ENCODE data around the gene RIMS3. TPM values are rescaled to one million over a fixed set of nuclear protein-coding genes. Genes with fewer than 3 reads are reported as not detected.
A peak's percentile ranks its signal among the peaks of the same experiment; 100 is the strongest.

Gene RIMS3
- total RNA-seq, 1 donor from 2014 or later, result 17.2 TPM

DNA sequence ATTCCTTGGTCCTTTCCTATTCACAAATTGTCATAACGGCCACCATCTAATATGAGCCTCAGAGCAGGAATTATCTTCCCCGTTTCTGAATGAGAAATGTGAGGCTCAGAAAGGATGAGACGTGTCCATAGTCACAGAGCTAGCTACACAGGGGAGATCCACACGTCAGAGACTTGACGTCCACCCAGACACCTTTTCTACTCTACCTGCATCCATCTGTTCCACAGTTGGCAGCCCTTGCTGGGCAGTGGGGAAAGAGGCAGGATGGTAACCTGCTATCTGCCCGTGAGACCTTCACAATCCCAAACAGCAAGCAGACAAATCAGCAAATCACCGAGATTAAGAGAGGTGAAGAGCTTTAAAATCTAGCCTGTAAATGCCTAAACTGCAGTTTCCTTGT, 8.4 kb downstream of the RIMS3 start:
- H3K27ac ChIP-seq, result no peak overlapping the region
- H3K9me3 Mint-ChIP-seq, result no peaks in the 10 kb centered on the region
- H3K79me2 ChIP-seq (ENCODE audit: low read depth), result no peaks in the 10 kb centered on the region
- no peaks in the 10 kb centered on the region for H3K27me3 ChIP-seq
- H3F3A ChIP-seq (ENCODE audit: low read depth), result no peaks in the 10 kb centered on the region
- no peak overlapping the region for H2AFZ ChIP-seq (replicated peaks)
- H3K27me3 Mint-ChIP-seq (ENCODE audit: insufficient read depth, low read depth), result peaks cover 7% of the 10 kb centered on the region
- TF ChIP-seq, protein P1, sequence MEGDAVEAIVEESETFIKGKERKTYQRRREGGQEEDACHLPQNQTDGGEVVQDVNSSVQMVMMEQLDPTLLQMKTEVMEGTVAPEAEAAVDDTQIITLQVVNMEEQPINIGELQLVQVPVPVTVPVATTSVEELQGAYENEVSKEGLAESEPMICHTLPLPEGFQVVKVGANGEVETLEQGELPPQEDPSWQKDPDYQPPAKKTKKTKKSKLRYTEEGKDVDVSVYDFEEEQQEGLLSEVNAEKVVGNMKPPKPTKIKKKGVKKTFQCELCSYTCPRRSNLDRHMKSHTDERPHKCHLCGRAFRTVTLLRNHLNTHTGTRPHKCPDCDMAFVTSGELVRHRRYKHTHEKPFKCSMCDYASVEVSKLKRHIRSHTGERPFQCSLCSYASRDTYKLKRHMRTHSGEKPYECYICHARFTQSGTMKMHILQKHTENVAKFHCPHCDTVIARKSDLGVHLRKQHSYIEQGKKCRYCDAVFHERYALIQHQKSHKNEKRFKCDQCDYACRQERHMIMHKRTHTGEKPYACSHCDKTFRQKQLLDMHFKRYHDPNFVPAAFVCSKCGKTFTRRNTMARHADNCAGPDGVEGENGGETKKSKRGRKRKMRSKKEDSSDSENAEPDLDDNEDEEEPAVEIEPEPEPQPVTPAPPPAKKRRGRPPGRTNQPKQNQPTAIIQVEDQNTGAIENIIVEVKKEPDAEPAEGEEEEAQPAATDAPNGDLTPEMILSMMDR (IDR thresholded peaks at IDR 0.05), result no peak
- no peak for TF ChIP-seq EZH2 (IDR thresholded peaks at IDR 0.05)
- no peak for TF ChIP-seq EZH2phosphoT487 (IDR thresholded peaks at IDR 0.05)
- H3K4me1 ChIP-seq, result peaks cover 13% of the 10 kb centered on the region
- H3K27ac Mint-ChIP-seq, result no peak overlapping the region
- no peaks in the 10 kb centered on the region for H3K36me3 Mint-ChIP-seq
- no peak overlapping the region for H3K4me3 Mint-ChIP-seq
- no peaks in the 10 kb centered on the region for H3K36me3 ChIP-seq
- DNase-seq (ENCODE audit: low spot score), result no peak
- no peaks in the 10 kb centered on the region for H3K9me3 ChIP-seq (ENCODE audit: low read depth)
- peaks cover 11% of the 10 kb centered on the region for H3K4me1 Mint-ChIP-seq
- H3K4me3 ChIP-seq, result no peak overlapping the region
- H3K9ac ChIP-seq, result no peak overlapping the region
- peaks cover 17% of the 10 kb centered on the region for H4K20me1 ChIP-seq (ENCODE audit: low read depth)
- no peak overlapping the region for H3K4me2 ChIP-seq

DNA sequence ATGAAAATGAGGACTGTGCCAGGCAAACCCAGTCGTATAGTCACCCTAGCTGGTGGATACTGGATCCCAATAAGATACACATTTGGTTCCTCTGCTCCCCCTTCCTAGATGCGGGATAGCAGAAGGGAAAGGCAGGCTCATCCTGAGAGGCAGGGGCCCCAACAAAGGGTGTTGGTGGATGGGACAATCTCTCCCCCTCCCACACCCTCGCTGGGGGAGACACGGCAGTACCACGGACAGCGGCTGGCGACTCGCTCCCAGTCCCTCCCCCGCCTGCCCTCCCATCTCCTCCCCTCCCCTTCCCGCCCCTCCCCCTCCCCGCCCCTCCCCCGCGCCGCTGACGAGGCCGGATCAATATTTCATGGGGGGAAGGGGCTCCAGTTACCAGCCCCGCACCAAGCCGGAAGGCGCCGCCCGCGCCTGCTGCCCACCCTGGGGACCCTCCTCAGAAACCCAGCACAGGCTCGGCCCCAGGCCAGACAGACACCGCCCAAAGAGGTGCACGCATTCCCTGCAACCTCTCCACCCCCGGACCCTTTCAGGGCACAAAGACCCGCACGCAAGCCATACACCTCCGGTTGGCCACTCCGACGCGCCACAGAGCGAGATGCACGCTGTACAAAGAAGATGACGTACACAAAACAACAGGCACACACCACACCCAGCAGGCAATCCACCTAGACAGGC, 11.5 kb downstream of the RIMS3 start:
- H3K4me1 ChIP-seq, result peaks cover 16% of the 10 kb centered on the region
- peak overlapping the region; percentile 46 for H2AFZ ChIP-seq (replicated peaks)
- Mint-ChIP-seq H3K36me3 (no peaks in the 10 kb centered on the region), H3K27ac (peak overlapping the region; percentile 32), H3K4me1 (peaks cover 22% of the 10 kb centered on the region), H3K4me3 (peak overlapping the region; percentile 65), H3K9me3 (no peaks in the 10 kb centered on the region), H3K27me3 (ENCODE audit: insufficient read depth, low read depth) (peaks cover 7% of the 10 kb centered on the region)
- H3K4me3 ChIP-seq, result peak overlapping the region; percentile 47
- no peak overlapping the region for H3K9ac ChIP-seq
- no peaks in the 10 kb centered on the region for H3K9me3 ChIP-seq (ENCODE audit: low read depth)
- H3F3A ChIP-seq (ENCODE audit: low read depth), result no peaks in the 10 kb centered on the region
- H3K79me2 ChIP-seq (ENCODE audit: low read depth), result no peaks in the 10 kb centered on the region
- no peaks in the 10 kb centered on the region for H3K36me3 ChIP-seq
- H3K27ac ChIP-seq, result no peak overlapping the region
- H3K4me2 ChIP-seq, result peak overlapping the region; percentile 83
- DNase-seq (ENCODE audit: low spot score), result peak; percentile 90
- H4K20me1 ChIP-seq (ENCODE audit: low read depth), result peaks cover 34% of the 10 kb centered on the region
- H3K27me3 ChIP-seq, result no peaks in the 10 kb centered on the region
- TF ChIP-seq EZH2 (IDR thresholded peaks at IDR 0.05) (no peak), EZH2phosphoT487 (IDR thresholded peaks at IDR 0.05) (no peak)
- TF ChIP-seq, protein P1 (IDR thresholded peaks at IDR 0.05), result no peak

DNA sequence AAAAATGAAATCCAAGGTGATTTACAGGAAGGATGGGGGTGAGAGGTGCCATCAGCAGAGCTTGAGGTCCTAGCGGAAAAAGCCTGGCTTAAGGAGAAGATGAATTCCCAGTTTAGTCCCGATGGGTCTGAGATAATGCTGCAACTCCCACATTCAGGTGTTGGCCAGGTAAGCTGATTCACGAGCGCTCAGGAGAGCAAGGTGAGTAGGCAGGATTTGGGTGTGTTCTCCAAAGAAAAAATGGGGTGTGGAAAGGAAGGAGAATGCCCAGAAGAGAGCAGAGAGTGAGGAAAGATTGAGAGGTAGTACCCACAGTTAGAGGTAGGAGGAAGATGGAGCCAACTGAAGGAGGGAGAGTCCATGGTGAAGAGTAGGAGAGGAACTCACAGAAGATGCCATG, 12.5 kb downstream of the RIMS3 start:
- Mint-ChIP-seq H3K4me1 (peaks cover 26% of the 10 kb centered on the region), H3K27ac (no peak overlapping the region), H3K27me3 (ENCODE audit: insufficient read depth, low read depth) (peaks cover 11% of the 10 kb centered on the region), H3K4me3 (no peak overlapping the region), H3K36me3 (no peaks in the 10 kb centered on the region), H3K9me3 (no peaks in the 10 kb centered on the region)
- Histone ChIP-seq H2AFZ (replicated peaks) (no peak overlapping the region), H3K9ac (no peak overlapping the region), H3K4me1 (peaks cover 16% of the 10 kb centered on the region), H3K4me3 (no peak overlapping the region), H3K79me2 (ENCODE audit: low read depth) (no peaks in the 10 kb centered on the region), H4K20me1 (ENCODE audit: low read depth) (peaks cover 42% of the 10 kb centered on the region), H3K4me2 (no peak overlapping the region), H3K36me3 (no peaks in the 10 kb centered on the region), H3K27me3 (no peaks in the 10 kb centered on the region), H3K9me3 (ENCODE audit: low read depth) (no peaks in the 10 kb centered on the region), H3K27ac (no peak overlapping the region), H3F3A (ENCODE audit: low read depth) (no peaks in the 10 kb centered on the region)
- TF ChIP-seq, protein P1 (IDR thresholded peaks at IDR 0.05), result no peak
- no peak for TF ChIP-seq EZH2phosphoT487 (IDR thresholded peaks at IDR 0.05)
- DNase-seq (ENCODE audit: low spot score), result no peak
